GM12865 (cell line): ENCODE measurements around the gene MED13L.

Source experiments
- DNase-seq: peaks from one replicate; pipeline ENCODE4 v3.0.0; 2010; ENCODE audit warnings: low read depth
- H3K4me3 ChIP-seq: 2 replicates; pipeline ENCODE4 v1.5.1; 2011; ENCODE audit warnings: mild to moderate bottlenecking, low read depth, low read length, control low read depth
- CTCF ChIP-seq: IDR thresholded peaks from 2 replicates; pipeline ENCODE4 v1.5.1; 2011; ENCODE audit warnings: low read length, control low read depth, low read depth, inconsistent platforms; ENCODE audit not compliant: insufficient read depth; ENCODE audit errors: missing control alignments

Gene MED13L

DNA sequence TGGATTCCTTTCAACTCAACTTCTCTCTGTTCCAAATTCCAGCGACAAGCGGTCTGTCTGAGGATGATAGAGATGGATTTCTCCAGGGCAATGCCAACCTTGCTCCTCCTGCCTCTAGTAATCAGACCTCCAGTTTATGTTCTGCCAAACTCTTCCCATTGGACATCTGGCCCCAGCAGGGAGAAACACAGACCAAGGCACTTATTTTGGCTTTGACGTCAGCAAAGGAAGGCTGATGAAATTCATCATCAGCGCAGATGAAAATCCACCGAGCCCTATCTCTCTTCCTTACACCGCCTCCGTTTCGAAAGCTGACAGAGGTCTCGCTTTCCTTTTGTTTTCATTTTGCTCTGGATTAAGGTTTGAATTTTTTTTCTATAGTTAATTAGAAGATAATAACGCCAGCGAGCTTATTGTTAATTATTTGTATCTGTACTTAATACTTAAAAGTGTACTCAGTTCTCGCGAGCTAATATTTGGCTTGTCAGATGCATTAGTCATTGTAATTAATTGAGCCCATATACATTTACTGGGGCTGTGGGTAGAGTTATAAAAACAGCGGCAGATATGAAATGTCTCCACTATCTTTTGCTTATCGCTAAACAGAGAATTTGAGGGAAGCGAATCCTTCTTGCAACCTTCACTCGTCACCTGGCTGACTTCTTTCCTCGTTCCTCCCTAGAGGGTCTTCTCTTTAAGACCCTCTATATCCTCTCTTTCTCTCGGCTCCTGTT, 35.9 kb upstream of the MED13L start:
- DNase-seq = no peak
- no peak for TF ChIP-seq CTCF
- H3K4me3 ChIP-seq = no peak overlapping the region

DNA sequence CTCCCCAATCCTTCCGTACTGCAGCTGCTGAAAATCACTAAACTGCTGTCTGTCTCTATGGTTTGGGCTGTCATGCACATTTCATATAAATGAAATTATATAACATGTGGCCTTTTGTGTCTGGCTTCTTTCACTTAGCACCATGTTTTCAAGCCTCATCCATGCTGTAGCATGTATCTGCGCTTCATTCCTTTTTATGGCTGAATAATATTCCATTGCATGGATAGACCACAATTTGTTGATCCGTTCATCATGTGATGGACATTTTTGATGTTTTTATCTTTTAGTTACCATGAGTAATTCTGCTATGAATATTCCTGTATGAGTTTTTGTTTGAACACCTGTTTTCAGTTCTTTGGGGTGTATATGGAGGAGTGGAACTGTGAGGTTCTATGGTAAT, 32.6 kb upstream of the MED13L start:
- DNase-seq = no peak
- TF ChIP-seq CTCF = no peak
- H3K4me3 ChIP-seq = no peak overlapping the region

DNA sequence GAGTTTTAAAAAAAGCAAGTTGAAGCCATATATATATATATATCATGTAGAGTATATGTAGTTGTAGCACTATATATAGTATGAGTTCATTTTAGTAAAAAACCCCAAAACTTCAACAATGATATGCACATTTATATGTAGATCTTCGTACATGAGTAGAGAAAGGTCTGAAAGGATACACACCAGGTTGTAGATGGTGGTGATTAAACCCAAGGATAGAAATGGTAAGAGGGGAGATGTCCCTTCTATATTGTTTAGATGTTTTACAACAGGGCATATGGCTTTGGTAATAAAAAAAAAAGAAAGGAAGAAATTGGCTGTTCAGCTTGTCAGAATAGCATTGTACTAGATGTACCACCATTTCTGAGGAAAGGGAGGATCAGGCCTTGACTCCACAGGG, 31.9 kb upstream of the MED13L start:
- H3K4me3 ChIP-seq = no peak overlapping the region
- no peak for TF ChIP-seq CTCF
- DNase-seq = no peak

- TF ChIP-seq CTCF = no peak
- no peak for DNase-seq
- H3K4me3 ChIP-seq = no peak overlapping the region
Measured at GRCh38 chr12:116308647-116309046, 31.2 kb upstream of the MED13L start.

GRCh38 chr12:116306968-116307367, 29.5 kb upstream of the MED13L start:
- DNase-seq = no peak
- no peak for TF ChIP-seq CTCF
- H3K4me3 ChIP-seq = no peak overlapping the region

DNA sequence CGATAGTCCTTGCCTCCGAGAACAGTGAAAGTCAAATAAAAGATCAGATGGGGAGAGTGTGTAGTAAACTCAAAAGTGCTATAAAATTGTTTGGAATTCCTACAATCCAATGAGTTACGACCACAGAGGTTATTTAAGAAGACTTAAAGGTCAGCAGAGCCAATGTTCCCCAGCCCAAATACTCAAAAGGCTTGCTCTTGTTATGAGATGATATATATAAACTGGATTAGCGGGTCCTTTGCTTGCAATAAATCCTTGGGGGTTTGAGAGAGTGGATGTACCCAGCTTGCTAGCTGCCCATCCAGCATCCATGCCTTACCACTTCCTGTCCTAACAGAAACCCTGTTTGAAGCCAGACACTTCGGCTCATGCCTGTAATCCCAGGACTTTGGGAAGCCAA, 29.0 kb upstream of the MED13L start:
- no peak overlapping the region for H3K4me3 ChIP-seq
- DNase-seq = no peak

More for the DNA sequence above, 29.0 kb upstream of the MED13L start:
- no peak for TF ChIP-seq CTCF
